Activated naive CD4-positive, alpha-beta T cell treated with anti-CD3 and anti-CD28 coated beads, Interleukin-2, amount 50 U/mL, for 24 hours (primary cell): ENCODE measurements around the gene HERC2.

Experiments used
- H3K27ac Mint-ChIP-seq: one replicate; pipeline ENCODE4 v1.8.0; 2021; ENCODE audit warnings: mild to moderate bottlenecking, mixed read lengths
- H3K27me3 Mint-ChIP-seq: one replicate; pipeline ENCODE4 v1.8.0; 2021; ENCODE audit warnings: mixed read lengths
- H3K36me3 Mint-ChIP-seq: one replicate; pipeline ENCODE4 v1.8.0; 2021; ENCODE audit warnings: mixed read lengths
- H3K4me1 Mint-ChIP-seq: one replicate; pipeline ENCODE4 v1.8.0; 2021; ENCODE audit warnings: mixed read lengths
- H3K4me3 Mint-ChIP-seq: one replicate; pipeline ENCODE4 v1.8.0; 2021; ENCODE audit warnings: mild to moderate bottlenecking, mixed read lengths
- H3K9me3 Mint-ChIP-seq: one replicate; pipeline ENCODE4 v1.8.0; 2021; ENCODE audit warnings: mixed read lengths

HERC2 gene

GRCh38 chr15:28098766-28099554 is 223.0 kb downstream of the HERC2 start, which contains the start of gene OCA2:
OCA2 (minus strand) TSS chr15:28099315; CDS start chr15:28081874, 17,441 bp downstream.
- peaks cover under 1% of the 10 kb centered on the region for H3K36me3 Mint-ChIP-seq
- H3K27ac Mint-ChIP-seq, result no peak within 1 kb of the TSS
- H3K27me3 Mint-ChIP-seq, result peaks cover 39% of the 10 kb centered on the region
- peaks cover 24% of the 10 kb centered on the region for H3K4me1 Mint-ChIP-seq
- H3K9me3 Mint-ChIP-seq, result no peaks in the 10 kb centered on the region
- peak within 1 kb of the TSS; percentile 72 for H3K4me3 Mint-ChIP-seq

GRCh38 chr15:28098360-28098765 is 223.6 kb downstream of the HERC2 start:
- peaks cover 43% of the 10 kb centered on the region for H3K27me3 Mint-ChIP-seq

GRCh38 chr15:28097656-28098359 is 224.2 kb downstream of the HERC2 start:
- peaks cover 30% of the 10 kb centered on the region for H3K4me1 Mint-ChIP-seq
- H3K27ac Mint-ChIP-seq, result peak overlapping the region; percentile 30
- H3K36me3 Mint-ChIP-seq, result peaks cover 2% of the 10 kb centered on the region
- H3K9me3 Mint-ChIP-seq, result no peaks in the 10 kb centered on the region
- peaks cover 45% of the 10 kb centered on the region for H3K27me3 Mint-ChIP-seq
- peak overlapping the region; percentile 72 for H3K4me3 Mint-ChIP-seq

More at GRCh38 chr15:28098360-28098765, 223.6 kb downstream of the HERC2 start:
- peaks cover 2% of the 10 kb centered on the region for H3K36me3 Mint-ChIP-seq
- H3K4me1 Mint-ChIP-seq, result peaks cover 30% of the 10 kb centered on the region
- H3K4me3 Mint-ChIP-seq, result peak overlapping the region; percentile 72
- H3K27ac Mint-ChIP-seq, result no peak overlapping the region
- H3K9me3 Mint-ChIP-seq, result no peaks in the 10 kb centered on the region

GRCh38 chr15:28096670-28097431 is 225.1 kb downstream of the HERC2 start:
- peaks cover 30% of the 10 kb centered on the region for H3K4me1 Mint-ChIP-seq

GRCh38 chr15:28096411-28096669 is 225.6 kb downstream of the HERC2 start:
- peaks cover 2% of the 10 kb centered on the region for H3K36me3 Mint-ChIP-seq
- no peaks in the 10 kb centered on the region for H3K9me3 Mint-ChIP-seq
- peaks cover 30% of the 10 kb centered on the region for H3K4me1 Mint-ChIP-seq
- peak overlapping the region; percentile 83 for H3K4me3 Mint-ChIP-seq
- H3K27me3 Mint-ChIP-seq, result peaks cover 58% of the 10 kb centered on the region
- no peak overlapping the region for H3K27ac Mint-ChIP-seq

More at GRCh38 chr15:28096670-28097431, 225.1 kb downstream of the HERC2 start:
- Mint-ChIP-seq H3K36me3 (peaks cover 2% of the 10 kb centered on the region), H3K9me3 (no peaks in the 10 kb centered on the region), H3K27me3 (peaks cover 54% of the 10 kb centered on the region), H3K4me3 (peak overlapping the region; percentile 83), H3K27ac (no peak overlapping the region)

- H3K27me3 Mint-ChIP-seq, result peaks cover 64% of the 10 kb centered on the region
- peak overlapping the region; percentile 83 for H3K4me3 Mint-ChIP-seq
- peaks cover 30% of the 10 kb centered on the region for H3K4me1 Mint-ChIP-seq
- H3K27ac Mint-ChIP-seq, result no peak overlapping the region
- H3K9me3 Mint-ChIP-seq, result peaks cover 6% of the 10 kb centered on the region
- H3K36me3 Mint-ChIP-seq, result peaks cover 7% of the 10 kb centered on the region
Measured at GRCh38 chr15:28094732-28095521, 227.1 kb downstream of the HERC2 start.

- Mint-ChIP-seq H3K27ac (no peak overlapping the region), H3K4me1 (peaks cover 24% of the 10 kb centered on the region), H3K9me3 (peaks cover 12% of the 10 kb centered on the region), H3K27me3 (peaks cover 65% of the 10 kb centered on the region), H3K4me3 (peak overlapping the region; percentile 19), H3K36me3 (peaks cover 7% of the 10 kb centered on the region)
Measured at GRCh38 chr15:28093752-28094535, 228.0 kb downstream of the HERC2 start.

GRCh38 chr15:28091313-28091712 is 230.7 kb downstream of the HERC2 start:
- no peak overlapping the region for H3K4me3 Mint-ChIP-seq
- peaks cover 7% of the 10 kb centered on the region for H3K36me3 Mint-ChIP-seq
- peaks cover 12% of the 10 kb centered on the region for H3K9me3 Mint-ChIP-seq
- H3K27ac Mint-ChIP-seq, result no peak overlapping the region
- peaks cover 61% of the 10 kb centered on the region for H3K27me3 Mint-ChIP-seq
- peaks cover 11% of the 10 kb centered on the region for H3K4me1 Mint-ChIP-seq

GRCh38 chr15:28086175-28086703 is 235.7 kb downstream of the HERC2 start:
- Mint-ChIP-seq H3K4me1 (no peaks in the 10 kb centered on the region), H3K27ac (no peak overlapping the region), H3K36me3 (peaks cover 5% of the 10 kb centered on the region), H3K9me3 (peaks cover 12% of the 10 kb centered on the region), H3K27me3 (peaks cover 32% of the 10 kb centered on the region), H3K4me3 (no peak overlapping the region)

GRCh38 chr15:28085489-28086174 is 236.3 kb downstream of the HERC2 start:
- H3K36me3 Mint-ChIP-seq, result peaks cover 5% of the 10 kb centered on the region
- no peak overlapping the region for H3K27ac Mint-ChIP-seq
- no peaks in the 10 kb centered on the region for H3K4me1 Mint-ChIP-seq
- no peak overlapping the region for H3K4me3 Mint-ChIP-seq
- H3K27me3 Mint-ChIP-seq, result peaks cover 29% of the 10 kb centered on the region
- H3K9me3 Mint-ChIP-seq, result peaks cover 12% of the 10 kb centered on the region

- H3K27ac Mint-ChIP-seq, result no peak overlapping the region
- H3K9me3 Mint-ChIP-seq, result peaks cover 5% of the 10 kb centered on the region
- H3K36me3 Mint-ChIP-seq, result no peaks in the 10 kb centered on the region
- H3K27me3 Mint-ChIP-seq, result peaks cover 22% of the 10 kb centered on the region
- H3K4me3 Mint-ChIP-seq, result no peak overlapping the region
- no peaks in the 10 kb centered on the region for H3K4me1 Mint-ChIP-seq
Measured at GRCh38 chr15:28084547-28084946, 237.4 kb downstream of the HERC2 start.

- Mint-ChIP-seq H3K4me1 (no peaks in the 10 kb centered on the region), H3K9me3 (no peaks in the 10 kb centered on the region), H3K4me3 (no peak overlapping the region), H3K27ac (no peak overlapping the region), H3K36me3 (no peaks in the 10 kb centered on the region), H3K27me3 (peaks cover 14% of the 10 kb centered on the region)
Measured at GRCh38 chr15:28082891-28083684, 238.9 kb downstream of the HERC2 start.

- H3K36me3 Mint-ChIP-seq, result no peaks in the 10 kb centered on the region
- H3K4me3 Mint-ChIP-seq, result no peak overlapping the region
- no peaks in the 10 kb centered on the region for H3K9me3 Mint-ChIP-seq
- no peak overlapping the region for H3K27ac Mint-ChIP-seq
- peaks cover 11% of the 10 kb centered on the region for H3K27me3 Mint-ChIP-seq
- no peaks in the 10 kb centered on the region for H3K4me1 Mint-ChIP-seq
Measured at GRCh38 chr15:28081594-28081993, 240.4 kb downstream of the HERC2 start.
